NCI-H2029 treated with DMSO at 0.1 percent for 48 hours (cell line): ENCODE measurements around the gene SLC24A3.

Experiments used
- DNase-seq: peaks from one replicate; lab custom pipeline; 2025; lab: John Stamatoyannopoulos, UW

The SLC24A3 gene

GRCh38 chr20:19427480-19427879 is 215.0 kb downstream of the SLC24A3 start:
- no peak for DNase-seq

GRCh38 chr20:19427913-19428312 is 215.5 kb downstream of the SLC24A3 start:
- no peak for DNase-seq

- DNase-seq: no peak
Observed at GRCh38 chr20:19428324-19428723, 215.9 kb downstream of the SLC24A3 start.

- no peak for DNase-seq
Observed at GRCh38 chr20:19429538-19429937, 217.1 kb downstream of the SLC24A3 start.

GRCh38 chr20:19430641-19431315 is 218.3 kb downstream of the SLC24A3 start:
- DNase-seq: no peak

- no peak for DNase-seq
Observed at GRCh38 chr20:19431316-19431700, 218.9 kb downstream of the SLC24A3 start.

- DNase-seq: no peak
Observed at GRCh38 chr20:19431906-19432305, 219.5 kb downstream of the SLC24A3 start.

- no peak for DNase-seq
Observed at GRCh38 chr20:19433371-19434350, 221.2 kb downstream of the SLC24A3 start.

GRCh38 chr20:19435316-19435715 is 222.9 kb downstream of the SLC24A3 start:
- no peak for DNase-seq

GRCh38 chr20:19435821-19436220 is 223.4 kb downstream of the SLC24A3 start:
- no peak for DNase-seq

- no peak for DNase-seq
Observed at GRCh38 chr20:19438488-19438887, 226.0 kb downstream of the SLC24A3 start.

- no peak for DNase-seq
Observed at GRCh38 chr20:19440660-19441527, 228.5 kb downstream of the SLC24A3 start.

GRCh38 chr20:19446246-19446645 is 233.8 kb downstream of the SLC24A3 start:
- DNase-seq: no peak

- no peak for DNase-seq
Observed at GRCh38 chr20:19448632-19449031, 236.2 kb downstream of the SLC24A3 start.

- DNase-seq: no peak
Observed at GRCh38 chr20:19449051-19449450, 236.6 kb downstream of the SLC24A3 start.

- no peak for DNase-seq
Observed at GRCh38 chr20:19451231-19451922, 238.9 kb downstream of the SLC24A3 start.

GRCh38 chr20:19451923-19452295 is 239.5 kb downstream of the SLC24A3 start:
- no peak for DNase-seq

GRCh38 chr20:19453410-19453809 is 241.0 kb downstream of the SLC24A3 start:
- DNase-seq: no peak

- no peak for DNase-seq
Observed at GRCh38 chr20:19453862-19454261, 241.4 kb downstream of the SLC24A3 start.

GRCh38 chr20:19456595-19457395 is 244.4 kb downstream of the SLC24A3 start:
- no peak for DNase-seq

- no peak for DNase-seq
Observed at GRCh38 chr20:19457611-19458010, 245.2 kb downstream of the SLC24A3 start.
